ENCODE measurements around the gene TRPV3.

The TRPV3 gene

DNA sequence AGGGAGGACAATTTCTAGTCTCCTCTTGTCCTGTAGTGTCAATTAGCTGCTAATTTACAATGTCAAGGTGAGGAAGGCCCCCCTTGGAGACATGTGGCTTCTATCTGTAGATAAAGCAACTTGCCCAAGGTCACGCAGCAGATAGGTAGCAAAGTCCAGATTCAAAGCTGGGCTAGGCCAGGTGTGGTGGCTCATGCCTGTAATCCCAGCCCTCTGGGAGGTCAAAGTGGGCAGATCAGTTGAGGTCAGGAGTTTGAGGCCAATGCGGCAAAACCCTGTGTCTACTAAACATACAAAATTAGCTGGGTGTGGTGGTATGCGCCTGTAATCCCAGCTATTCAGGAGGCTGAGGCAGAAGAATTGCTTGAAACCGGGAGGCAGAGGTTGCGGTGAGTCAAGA is 11.1 kb downstream of the TRPV3 start:
- TF ChIP-seq, protein P1, sequence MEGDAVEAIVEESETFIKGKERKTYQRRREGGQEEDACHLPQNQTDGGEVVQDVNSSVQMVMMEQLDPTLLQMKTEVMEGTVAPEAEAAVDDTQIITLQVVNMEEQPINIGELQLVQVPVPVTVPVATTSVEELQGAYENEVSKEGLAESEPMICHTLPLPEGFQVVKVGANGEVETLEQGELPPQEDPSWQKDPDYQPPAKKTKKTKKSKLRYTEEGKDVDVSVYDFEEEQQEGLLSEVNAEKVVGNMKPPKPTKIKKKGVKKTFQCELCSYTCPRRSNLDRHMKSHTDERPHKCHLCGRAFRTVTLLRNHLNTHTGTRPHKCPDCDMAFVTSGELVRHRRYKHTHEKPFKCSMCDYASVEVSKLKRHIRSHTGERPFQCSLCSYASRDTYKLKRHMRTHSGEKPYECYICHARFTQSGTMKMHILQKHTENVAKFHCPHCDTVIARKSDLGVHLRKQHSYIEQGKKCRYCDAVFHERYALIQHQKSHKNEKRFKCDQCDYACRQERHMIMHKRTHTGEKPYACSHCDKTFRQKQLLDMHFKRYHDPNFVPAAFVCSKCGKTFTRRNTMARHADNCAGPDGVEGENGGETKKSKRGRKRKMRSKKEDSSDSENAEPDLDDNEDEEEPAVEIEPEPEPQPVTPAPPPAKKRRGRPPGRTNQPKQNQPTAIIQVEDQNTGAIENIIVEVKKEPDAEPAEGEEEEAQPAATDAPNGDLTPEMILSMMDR (IDR thresholded peaks at IDR 0.05; ENCODE audit: low read length): no peak
- TF ChIP-seq EZH2 (optimal IDR thresholded peaks at IDR 0.05; ENCODE audit: low read depth, low read length) (no peak), EZH2phosphoT487 (IDR thresholded peaks at IDR 0.05; ENCODE audit: low read length) (no peak)
- no peak overlapping the region for H3K4me2 ChIP-seq (ENCODE audit: low read depth, low read length)
- H3K27me3 ChIP-seq (replicated peaks; ENCODE audit: insufficient read depth, low read length): no peaks in the 10 kb centered on the region

DNA sequence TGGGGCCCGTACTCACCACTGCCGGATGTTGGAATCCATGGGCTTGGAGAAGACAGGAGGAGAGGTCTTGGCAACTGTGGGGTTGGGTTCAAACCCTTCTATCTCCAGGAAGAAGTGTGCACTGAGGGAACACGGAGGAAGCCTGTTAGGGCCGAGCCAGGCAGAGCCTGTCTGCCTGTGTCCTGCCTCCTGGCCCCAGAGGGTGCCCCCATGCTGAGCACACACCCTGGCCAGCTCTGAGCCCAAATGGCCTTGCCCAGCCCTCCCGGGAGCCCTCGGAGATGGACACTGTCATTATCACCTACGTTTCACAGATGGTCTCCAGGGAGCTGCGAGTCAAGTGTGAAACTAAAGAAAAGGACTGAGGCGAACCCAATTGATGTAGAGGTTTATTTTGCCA is 12.5 kb downstream of the TRPV3 start:
- Histone ChIP-seq H3K27me3 (replicated peaks; ENCODE audit: insufficient read depth, low read length) (no peaks in the 10 kb centered on the region), H2AFZ (ENCODE audit: low read length) (no peak overlapping the region), H3K9ac (ENCODE audit: low read length) (no peak overlapping the region), H3K4me3 (ENCODE audit: low read length) (no peak overlapping the region), H3K79me2 (ENCODE audit: low read length) (peaks cover 44% of the 10 kb centered on the region), H4K20me1 (ENCODE audit: insufficient read depth, low read length) (no peaks in the 10 kb centered on the region), H3K36me3 (replicated peaks; ENCODE audit: insufficient read depth, low read length) (peaks cover 8% of the 10 kb centered on the region; the same call in 1 of the 2 replicates), H3K9me3 (replicated peaks; ENCODE audit: insufficient read depth, low read length) (no peaks in the 10 kb centered on the region), H3K4me1 (ENCODE audit: low read length) (no peaks in the 10 kb centered on the region), H3K27ac (ENCODE audit: low read length) (no peak overlapping the region), H3K9me2 (replicated peaks; ENCODE audit: insufficient read depth, low read length) (no peaks in the 10 kb centered on the region), H3K4me2 (ENCODE audit: low read depth, low read length) (no peak overlapping the region), H3F3A (ENCODE audit: insufficient read depth, low read length) (no peaks in the 10 kb centered on the region)
- TF ChIP-seq EZH2phosphoT487 (IDR thresholded peaks at IDR 0.05; ENCODE audit: low read length): no peak
- TF ChIP-seq, protein P1 (IDR thresholded peaks at IDR 0.05; ENCODE audit: low read length): no peak
- TF ChIP-seq EZH2 (optimal IDR thresholded peaks at IDR 0.05; ENCODE audit: low read depth, low read length): no peak
- no peak for DNase-seq

More for the DNA sequence above, 11.1 kb downstream of the TRPV3 start:
- Histone ChIP-seq H2AFZ (ENCODE audit: low read length) (no peak overlapping the region), H3F3A (ENCODE audit: insufficient read depth, low read length) (no peaks in the 10 kb centered on the region), H3K27ac (ENCODE audit: low read length) (no peak overlapping the region), H3K9ac (ENCODE audit: low read length) (no peak overlapping the region), H3K4me3 (ENCODE audit: low read length) (no peak overlapping the region), H3K36me3 (replicated peaks; ENCODE audit: insufficient read depth, low read length) (peaks cover 8% of the 10 kb centered on the region; the same call in 1 of the 2 replicates), H3K9me2 (replicated peaks; ENCODE audit: insufficient read depth, low read length) (no peaks in the 10 kb centered on the region), H3K4me1 (ENCODE audit: low read length) (no peaks in the 10 kb centered on the region), H3K79me2 (ENCODE audit: low read length) (peaks cover 54% of the 10 kb centered on the region), H4K20me1 (ENCODE audit: insufficient read depth, low read length) (no peaks in the 10 kb centered on the region), H3K9me3 (replicated peaks; ENCODE audit: insufficient read depth, low read length) (no peaks in the 10 kb centered on the region)
- DNase-seq: no peak

DNA sequence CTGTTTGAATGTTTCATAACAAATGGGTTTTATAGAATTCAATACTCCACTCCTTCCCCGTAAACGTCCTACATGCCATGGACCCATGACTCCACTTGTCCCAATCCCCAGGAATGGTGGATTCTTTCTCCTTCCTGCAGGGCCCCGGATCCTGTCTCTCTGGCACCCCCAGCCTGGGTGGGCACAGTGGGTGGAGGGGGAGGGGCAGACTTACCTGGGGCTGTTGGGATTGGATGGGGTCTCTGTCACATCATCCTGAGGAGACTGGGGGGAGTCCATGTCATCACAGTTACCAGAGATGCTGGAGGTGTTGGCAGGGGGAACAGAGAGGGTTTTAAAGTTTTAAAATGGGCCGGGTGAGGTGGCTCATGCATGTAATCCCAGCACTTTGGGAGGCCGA is 13.2 kb downstream of the TRPV3 start:
- no peak for DNase-seq
- Histone ChIP-seq H3K4me1 (ENCODE audit: low read length) (no peaks in the 10 kb centered on the region), H3K9ac (ENCODE audit: low read length) (no peak overlapping the region), H3K4me2 (ENCODE audit: low read depth, low read length) (no peak overlapping the region), H3F3A (ENCODE audit: insufficient read depth, low read length) (no peaks in the 10 kb centered on the region), H3K9me2 (replicated peaks; ENCODE audit: insufficient read depth, low read length) (no peaks in the 10 kb centered on the region), H2AFZ (ENCODE audit: low read length) (no peak overlapping the region), H3K9me3 (replicated peaks; ENCODE audit: insufficient read depth, low read length) (no peaks in the 10 kb centered on the region), H3K27ac (ENCODE audit: low read length) (no peak overlapping the region), H4K20me1 (ENCODE audit: insufficient read depth, low read length) (no peaks in the 10 kb centered on the region), H3K36me3 (replicated peaks; ENCODE audit: insufficient read depth, low read length) (peaks cover 7% of the 10 kb centered on the region; the same call in 1 of the 2 replicates), H3K27me3 (replicated peaks; ENCODE audit: insufficient read depth, low read length) (no peaks in the 10 kb centered on the region), H3K79me2 (ENCODE audit: low read length) (peaks cover 36% of the 10 kb centered on the region), H3K4me3 (ENCODE audit: low read length) (no peak overlapping the region)
- TF ChIP-seq, protein P1 (IDR thresholded peaks at IDR 0.05; ENCODE audit: low read length): no peak
- TF ChIP-seq EZH2 (optimal IDR thresholded peaks at IDR 0.05; ENCODE audit: low read depth, low read length) (no peak), EZH2phosphoT487 (IDR thresholded peaks at IDR 0.05; ENCODE audit: low read length) (no peak)
